NCI-H146 treated with DMSO at 0.1 percent for 48 hours (cell line): ENCODE data around the gene COL5A1.

Experiments
- DNase-seq: peaks from one replicate; lab custom pipeline; 2025; ENCODE audit not compliant: unreplicated experiment; lab: John Stamatoyannopoulos, UW

COL5A1 gene

DNA sequence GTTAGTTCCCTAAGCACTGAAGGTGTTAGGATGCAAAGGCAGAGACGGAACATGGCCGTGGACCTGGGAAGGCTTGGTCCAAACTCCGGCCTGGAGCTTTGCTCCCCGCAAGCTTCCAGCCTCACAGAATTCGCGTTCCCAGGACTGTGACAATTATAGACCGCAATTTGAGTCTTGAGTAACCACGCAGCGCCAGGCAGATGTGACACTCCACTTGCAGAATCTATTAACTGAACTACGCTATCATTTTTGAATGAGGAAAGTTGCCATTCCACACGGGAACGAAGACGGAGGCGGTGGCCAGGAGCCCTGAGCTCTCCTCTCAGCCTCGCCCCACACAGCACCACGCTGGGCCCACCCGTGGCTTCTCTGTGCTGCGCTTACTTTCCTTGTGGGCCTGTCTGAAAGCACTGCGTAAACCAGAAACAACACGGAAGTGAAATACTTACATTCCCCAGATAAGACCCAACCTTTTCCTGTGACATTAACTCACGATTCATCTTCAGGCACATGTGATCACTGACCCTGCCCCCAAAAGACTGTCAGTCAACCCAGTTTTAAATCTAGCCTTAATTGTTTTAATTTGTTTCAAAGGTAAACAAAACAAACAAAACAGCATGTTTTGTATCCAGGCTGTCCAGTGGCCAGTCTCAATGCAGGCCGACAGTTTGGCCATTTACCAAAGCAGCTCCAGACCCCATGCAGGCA, 16.1 kb upstream of the COL5A1 start:
- DNase-seq: no peak

DNA sequence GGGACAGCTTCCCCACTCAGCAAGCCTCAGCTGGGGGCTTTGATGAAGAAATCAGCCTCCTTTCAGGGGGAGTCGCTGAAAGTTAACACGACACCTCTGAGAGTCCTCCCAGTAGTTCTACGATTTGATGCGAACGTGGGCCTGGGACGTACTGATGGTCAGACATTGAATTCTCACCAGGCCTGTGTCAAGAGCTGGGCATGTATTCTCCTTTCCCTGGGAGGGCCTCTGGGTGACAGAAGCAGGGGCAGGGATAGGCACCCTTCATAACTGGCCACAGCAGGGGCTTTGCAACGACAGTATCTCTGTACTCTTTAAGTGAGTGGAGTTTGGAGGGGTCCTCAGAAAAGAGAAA, 15.6 kb upstream of the COL5A1 start:
- no peak for DNase-seq

DNA sequence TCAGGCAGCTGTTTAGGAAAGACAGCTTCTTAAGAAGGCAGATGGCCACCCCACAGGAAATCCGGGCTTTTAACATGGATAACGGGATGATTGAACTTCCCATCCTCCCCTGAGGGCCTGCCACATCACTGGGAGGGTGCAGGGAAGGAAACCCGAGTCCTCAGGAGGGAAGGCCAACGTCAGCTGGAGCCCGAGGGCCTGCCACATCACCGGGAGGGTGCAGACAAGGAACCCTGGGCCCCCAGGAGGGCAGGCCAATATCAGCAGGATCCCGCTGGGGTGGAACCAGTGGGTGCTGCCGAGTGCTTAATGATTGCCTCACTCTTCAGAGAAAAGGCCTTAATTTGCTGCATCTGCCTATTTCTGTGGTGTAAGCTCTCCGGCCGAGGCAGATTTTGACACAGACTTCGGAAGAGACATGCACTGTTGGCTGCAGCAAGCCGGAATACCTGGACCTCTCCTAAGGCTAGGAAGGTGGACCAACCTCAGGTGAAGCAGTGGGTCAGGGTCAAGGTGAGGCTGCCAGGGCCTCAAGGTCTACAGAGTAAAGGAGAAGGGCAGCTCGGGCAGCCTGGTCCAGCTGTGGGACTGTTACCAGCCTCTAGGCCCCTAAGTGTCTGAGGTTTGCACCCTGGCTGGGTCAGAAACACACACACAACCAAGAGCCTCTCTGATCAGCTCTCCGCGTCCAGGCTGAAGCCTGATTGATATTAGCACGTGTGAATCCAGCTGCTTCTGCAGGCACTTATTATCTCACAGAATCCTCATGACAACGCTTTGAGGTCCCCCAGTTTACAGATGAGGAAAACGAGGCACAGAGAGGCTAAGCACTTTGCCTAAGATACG, 14.8 kb upstream of the COL5A1 start:
- DNase-seq: no peak

DNA sequence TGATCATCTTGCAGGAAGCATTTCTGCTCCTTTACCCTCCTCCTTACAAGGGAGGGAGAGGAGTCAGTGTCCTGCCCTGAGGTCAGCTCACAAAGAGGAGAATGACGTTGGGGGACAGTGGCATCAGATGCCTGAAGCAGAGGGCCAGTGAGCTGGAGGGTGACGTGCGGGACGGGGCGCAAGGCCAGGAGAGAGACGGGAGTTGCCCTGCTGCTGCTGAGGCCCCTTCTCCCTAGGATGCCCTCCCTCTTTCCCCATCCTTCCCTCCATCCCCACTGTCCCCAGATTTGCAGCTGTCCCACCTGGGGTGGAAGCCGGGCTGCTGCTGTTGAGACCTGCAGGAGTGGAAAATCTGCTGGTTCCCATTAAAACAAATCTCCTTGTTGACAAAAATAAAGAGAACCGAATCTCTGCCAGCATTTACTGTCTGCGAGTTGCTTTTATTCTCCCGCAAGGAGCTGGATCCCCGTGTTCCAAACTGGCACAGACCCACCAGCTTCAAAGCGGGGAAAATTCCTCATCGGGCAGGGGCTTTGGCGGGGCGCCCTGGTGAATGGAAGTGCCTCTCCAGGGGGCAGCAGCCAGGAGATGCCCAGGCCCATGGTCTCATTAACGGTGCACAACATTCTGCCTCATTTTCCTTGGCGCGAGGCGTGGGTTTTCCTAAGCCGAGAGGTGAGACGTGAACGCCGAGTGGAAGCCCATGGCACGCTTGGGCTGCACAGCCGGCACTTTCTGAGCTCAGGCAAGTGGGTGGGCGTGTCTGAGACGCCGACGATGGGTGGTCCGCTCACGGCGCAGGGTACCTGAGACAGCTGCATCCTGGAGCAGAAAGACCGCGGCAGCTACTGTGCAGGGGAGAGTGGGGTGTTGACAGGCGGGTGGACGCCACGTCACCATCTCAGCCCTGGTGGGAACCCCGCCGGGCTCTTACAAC, 13.9 kb upstream of the COL5A1 start:
- no peak for DNase-seq

DNA sequence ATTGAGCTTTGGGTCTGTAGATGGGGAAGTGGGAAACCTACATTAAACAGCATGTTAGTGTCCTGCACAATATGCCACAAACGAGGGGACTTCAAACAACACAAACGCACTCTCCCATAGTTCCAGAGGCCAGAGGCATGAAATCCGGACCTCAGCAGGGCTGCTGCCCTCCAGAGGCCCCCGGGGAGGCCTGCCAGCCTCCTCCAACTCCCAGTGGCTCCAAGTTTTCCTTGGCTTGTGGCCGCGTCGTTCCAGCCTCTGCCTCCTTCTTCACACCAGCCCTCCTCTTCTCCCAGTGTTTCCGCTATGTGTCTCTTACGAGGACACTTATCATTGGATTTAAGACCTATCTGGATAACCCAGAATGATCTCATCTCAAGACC, 13.3 kb upstream of the COL5A1 start:
- no peak for DNase-seq

DNA sequence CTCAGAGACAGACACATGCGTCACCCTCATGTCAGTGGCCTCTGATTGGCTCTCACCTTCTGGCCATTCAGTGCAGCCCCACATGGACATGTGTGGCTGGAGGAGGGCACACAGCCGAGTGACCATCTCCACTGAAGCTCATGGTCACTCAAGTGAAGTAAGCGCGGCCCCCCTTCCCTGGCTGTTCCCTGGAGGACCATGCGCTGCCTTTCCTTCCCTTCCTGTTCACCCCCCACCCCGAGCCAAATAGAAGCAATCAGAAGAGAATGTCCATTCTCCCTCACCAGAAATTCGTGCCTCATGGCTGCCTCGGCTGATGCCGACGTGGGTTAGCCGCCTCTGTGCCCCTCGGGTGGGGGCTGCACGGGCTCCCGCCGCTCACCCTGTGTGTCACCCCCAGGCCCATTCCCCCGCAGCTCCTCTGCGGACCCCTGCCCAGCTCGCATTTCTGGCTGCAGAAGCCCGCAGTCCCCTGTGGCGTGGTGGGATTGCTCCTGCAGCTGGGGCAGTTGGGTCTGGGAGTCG, 12.5 kb upstream of the COL5A1 start:
- no peak for DNase-seq

DNA sequence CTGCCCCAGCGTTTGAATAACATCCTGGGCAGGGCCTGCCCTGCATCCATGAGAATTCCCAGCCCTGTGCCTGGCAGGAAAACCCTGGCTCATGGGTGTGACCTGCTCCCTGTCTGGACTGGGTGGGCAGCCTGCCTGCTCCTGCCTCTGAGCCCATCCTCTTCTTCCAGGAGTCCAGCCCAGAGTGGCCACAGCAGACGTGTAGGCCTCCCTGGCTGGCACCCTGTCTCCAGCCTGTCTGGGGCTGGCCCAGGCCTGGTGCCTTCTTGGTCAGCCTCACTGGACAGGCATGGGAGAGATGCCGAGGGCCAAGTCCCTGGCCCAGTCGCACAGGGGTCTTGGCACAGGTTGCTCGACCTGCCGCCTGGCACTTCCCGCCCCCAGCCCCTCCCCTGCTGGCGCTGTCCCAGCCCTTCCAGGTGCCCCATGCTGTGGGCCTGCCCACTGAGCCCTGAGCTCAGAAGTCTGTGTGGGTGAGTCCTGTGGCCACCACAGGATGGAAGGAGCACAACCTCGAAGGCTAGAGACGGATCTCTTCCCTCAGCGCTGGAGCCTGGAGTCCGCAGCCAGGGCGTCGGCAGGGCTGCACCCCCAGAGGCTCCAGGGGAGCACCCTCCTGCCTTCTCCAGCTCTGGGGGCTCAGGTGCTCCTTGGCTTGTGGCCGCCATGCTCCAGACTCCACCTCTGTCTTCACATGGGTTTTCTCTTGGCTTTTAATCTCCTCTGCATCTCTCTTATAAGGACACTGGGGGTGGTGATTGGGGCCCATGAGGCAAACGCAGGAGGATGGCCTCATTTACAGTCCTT, 11.8 kb upstream of the COL5A1 start:
- no peak for DNase-seq

DNA sequence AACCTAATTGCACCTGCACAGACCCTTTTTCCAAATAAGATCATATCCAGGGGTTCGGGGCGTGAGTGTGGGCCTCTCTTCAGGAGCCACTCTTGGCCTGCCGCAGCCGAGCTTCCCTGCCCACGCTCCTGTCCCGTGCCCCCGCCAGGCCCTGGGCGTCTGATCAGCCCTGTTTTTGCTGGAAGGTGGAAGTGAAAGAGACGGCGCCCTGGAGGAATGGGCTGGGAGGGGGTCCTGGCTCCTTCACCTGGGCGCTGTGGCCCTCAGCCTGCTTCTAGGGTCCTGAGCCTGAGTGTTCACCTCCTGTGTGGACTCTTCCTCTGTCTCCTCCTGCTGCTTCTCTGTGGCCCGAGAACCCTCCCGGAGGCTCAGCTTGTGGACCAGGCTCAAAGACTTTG, 11.2 kb upstream of the COL5A1 start:
- no peak for DNase-seq

DNA sequence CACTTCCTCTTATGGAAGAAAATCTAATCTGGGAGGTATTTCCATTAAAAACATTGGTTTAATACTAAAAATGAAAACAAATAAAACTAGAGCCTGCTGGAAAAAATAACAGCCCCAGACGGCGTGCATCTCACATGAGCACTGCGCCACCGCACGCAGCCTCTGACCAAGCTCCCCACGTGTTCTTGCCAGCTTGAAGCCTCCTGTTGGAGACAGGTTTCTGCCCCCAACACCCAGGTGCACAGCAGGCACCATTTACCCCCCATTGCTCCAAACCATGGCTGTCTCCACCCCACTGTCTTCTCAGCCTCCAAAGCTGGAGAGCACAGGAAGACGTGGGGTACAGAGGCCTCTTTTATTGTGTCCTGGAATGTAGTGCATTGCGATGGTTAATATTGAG, 10.7 kb upstream of the COL5A1 start:
- no peak for DNase-seq

DNA sequence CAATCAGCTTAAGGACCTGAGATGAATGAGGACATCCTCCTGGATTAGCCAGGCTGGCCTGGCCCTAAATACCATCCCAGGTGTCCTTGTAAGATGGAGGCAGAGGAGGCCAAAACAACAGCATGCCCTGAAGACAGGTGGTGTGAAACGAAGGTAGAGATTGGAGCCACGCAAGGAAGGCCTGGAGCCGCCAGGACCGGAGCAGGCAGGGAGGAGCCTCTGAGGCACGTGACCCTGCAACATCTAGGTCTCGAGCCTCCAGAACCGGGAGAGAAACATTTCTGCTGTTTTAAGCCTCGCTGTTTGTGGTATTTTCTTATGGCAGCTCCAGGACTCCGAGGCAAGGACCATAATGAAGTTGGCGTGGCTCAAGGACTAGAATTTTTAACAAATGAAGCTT, 9.7 kb upstream of the COL5A1 start:
- DNase-seq: no peak

DNA sequence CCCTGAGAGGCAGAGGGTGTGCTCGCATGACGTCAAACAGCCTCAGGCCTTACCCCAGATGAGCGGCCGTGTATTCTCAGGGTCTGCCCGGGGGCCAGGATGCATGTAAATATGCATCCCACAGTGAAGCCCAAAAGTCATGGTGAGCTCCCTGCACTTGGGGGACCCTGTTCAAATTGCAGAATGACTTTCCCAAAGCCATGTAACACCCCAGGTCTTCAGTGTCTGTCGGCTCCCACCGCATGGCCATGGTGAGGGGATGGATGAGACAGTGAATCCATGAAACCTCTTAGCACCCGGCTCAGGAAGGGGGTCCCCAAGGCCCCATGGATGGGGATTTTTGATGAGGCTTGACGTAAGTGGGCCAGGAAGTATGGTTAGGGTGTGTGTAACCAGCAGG, 9.3 kb upstream of the COL5A1 start:
- DNase-seq: no peak

DNA sequence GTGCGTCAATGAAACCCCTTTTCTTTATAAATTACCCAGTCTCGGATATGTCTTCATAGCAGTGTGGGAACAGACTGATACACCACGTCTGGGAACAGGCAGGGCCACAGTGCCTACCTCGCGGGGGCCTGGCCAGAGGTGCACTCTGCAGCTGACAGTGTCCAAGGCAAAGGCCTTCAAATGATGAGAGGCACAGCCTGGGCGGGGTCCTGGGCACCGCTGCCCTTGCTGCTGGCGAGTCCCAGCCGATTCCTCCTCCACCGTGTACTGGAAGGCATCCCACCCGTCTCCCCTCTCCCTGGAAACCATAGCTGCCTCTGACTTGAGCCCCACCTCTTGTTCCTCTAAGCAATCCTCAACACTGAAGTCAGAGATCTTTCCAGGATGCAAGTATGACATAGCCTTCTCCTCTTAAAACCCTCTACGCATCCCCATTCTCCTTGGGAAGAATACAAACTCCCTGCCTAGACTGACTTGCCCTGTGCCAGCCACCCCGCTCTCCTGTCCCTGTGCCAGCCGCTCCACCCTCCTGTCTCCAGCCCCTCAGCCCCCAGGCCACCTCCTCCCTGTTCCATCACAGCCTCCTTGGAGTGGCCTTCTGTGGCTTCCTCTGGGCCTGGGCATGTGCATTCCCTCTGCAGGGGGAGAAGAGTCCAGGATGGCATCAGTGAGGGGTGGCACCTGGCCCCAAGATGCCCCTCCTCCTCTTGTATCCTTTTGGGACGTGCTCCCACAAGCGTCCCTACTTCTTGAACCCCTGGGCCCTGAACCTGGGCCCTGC, 8.1 kb upstream of the COL5A1 start:
- no peak for DNase-seq

DNA sequence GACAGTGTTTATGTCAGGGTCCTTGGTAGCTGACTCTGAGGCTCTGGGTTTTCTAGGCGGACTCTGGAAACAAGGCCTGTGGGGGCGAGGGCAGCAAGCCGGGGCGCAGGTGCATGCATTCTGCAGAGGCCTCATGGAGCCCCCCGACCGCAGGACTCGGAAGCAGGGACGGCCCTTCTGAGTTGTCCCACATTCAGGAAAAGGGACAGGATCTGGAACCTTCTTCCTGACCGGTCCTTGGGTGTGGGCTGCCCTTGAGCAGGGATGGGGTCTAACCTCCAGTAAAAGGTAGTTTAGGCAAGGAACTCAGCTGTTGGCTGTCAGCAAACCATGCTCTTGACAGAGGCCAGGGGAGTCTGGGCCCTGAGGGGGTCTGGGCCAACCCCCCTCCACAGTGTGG, 7.4 kb upstream of the COL5A1 start:
- no peak for DNase-seq

DNA sequence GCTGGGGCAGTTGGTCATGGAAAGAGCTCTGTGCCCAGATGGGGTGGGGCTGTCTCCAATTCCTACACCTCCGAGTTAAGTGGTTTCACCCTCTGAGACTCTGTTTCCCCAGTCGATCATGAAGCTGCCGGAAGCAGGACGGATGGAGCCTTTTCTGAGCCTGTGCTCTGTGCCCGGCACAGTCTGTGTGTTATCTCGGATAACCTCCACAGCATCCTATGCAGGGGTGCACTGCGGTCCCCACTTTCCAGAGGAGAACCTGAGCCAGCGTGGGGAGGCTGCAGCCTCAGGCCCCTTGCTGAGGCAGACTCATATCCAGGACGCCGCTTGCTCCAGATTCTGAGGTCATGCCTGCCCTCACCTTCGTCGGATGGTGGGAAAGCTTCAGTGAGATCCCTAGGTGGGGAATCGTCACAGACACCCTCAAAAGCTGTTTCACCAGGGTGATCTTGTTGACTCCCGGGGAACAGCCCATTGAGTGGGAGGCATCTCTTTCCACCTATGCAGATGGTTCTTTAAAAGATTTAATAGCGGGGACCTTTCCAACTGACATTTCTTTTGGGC, 6.9 kb upstream of the COL5A1 start:
- DNase-seq: no peak

DNA sequence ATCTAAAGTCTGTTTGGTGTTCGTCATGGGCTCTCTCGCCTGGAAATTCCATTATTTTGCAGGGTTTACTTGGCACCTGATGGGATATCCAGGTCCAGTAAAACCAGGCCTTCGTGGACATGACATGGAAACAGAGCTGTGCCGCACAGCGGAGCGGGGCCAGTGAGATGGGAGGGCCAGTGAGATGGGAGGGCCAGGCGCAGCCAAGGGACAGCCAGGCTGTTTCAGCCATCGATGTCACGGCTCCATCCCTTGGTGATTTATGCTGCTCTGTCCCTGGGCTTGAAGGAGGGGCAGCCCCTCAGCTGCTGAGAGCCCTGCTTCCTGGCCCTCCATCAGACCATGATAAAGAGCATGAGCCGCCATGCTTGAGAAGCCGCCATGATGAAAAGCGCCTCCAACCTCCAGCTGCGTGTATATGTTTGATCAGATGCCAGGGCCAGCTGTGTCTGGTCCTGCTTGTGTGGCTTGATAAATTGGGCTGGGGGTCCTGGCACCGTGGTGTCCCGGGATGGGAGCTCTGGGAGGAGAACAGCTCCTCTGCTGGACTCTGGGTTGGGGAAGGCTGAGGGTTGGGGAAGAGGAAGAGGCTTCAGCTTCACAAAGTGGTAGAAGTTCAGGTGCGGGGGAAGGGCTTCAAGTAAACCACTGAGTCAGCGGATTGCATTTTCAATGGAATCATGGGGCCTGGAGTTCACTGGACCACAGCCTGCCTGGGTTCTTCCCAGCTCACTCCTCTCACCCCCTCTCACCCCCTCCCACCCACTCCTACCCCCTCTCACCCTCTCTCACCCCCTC, 6.1 kb upstream of the COL5A1 start:
- no peak for DNase-seq

DNA sequence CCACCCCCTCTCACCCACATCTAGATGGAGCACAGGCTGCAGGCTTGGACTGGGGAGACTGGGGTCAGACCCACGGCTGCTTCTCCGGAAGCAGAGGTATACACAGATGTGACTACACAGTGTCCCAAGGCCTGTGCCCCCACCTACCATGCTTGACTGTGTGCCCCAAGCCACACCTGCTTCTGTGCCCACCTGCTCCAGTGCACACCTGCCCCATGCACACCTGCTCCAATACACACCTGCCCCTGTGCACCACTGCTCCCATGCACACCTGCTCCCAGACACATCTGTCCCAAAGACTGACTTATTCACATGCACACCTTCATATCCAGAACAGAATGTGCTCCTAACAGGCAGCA, 5.5 kb upstream of the COL5A1 start:
- DNase-seq: no peak

DNA sequence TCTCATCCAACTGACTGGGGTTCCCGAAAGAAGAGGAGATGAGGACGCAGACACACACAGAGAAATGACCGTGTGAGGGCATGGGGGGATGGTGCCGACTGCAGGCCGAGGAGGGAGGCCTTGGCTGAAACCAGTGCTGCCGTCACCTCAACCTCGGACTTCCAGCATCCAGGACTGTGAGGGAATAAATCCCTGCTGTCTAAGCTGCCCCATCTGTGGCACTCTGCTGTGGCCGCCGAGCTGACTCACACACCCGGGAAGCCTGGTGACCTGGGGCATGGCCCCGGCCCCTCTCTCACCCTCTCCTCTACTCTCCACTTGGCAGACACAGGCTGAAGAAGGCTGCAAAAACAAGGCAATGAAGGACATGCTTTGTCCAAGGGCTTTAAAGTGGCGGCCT, 4.4 kb upstream of the COL5A1 start:
- DNase-seq: no peak

DNA sequence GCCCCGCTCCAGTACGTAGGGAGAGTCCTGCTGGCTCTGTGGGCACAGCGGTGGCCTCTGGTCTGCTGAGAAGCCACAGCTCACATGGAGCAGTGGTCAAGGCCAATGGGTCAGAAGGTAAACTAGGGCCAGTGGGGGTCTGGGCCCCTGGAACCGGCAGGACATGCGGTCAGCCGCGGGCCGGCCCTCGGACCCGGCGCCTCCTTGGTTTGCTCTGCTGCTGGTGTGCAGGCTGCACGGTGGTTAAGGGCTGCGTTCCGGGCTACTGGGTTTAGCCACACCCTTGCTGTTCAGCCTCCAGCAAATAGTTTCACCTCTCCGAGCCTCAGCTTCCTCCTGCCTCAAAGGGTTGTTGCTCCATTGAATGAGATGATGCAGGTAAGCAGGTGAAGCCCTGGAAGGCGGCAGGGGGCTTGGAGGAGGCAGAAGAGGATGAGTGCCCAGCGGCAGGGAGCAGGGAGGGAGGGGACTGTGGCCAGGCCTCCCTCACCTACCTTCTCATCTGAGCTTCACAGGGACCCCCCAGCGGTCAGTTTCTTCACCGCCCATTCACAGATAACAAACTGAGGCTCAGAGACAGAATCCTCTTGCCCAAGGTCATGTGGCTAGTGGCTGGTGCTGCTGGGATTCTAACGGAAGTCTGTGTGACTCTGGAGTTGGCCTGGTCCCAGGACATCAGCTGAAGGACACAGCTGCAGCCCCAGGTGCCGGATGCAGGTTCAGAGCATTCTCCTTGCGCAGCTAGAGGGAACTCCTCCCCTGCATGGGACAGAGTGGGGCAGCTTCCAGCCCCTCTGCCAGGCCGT, 3.7 kb upstream of the COL5A1 start:
- no peak for DNase-seq
